HepG2 (cell line): Measurements from ENCODE around the gene OR6B1. TPM values are rescaled to one million over a fixed set of nuclear protein-coding genes. Genes with fewer than 3 reads are reported as not detected.

ENCODE experiments used
- ATAC-seq: fragments of 200-7000 bp; cut with Tn5 transposase; 3 replicates; pipeline ENCODE4 v1.9.1; 2020; ENCODE audit warnings: mild to moderate bottlenecking, moderate library complexity
- BruUV-seq: library from RNA; stranded (reverse); fragments of 400-500 nt; replicated peaks from 2 replicates; lab custom pipeline; 2021; lab: Mats Ljungman, UMichigan
- CTCF ChIA-PET: fragments of 300-600 bp; formaldehyde crosslinking; extraction: SDS; loops from one replicate; lab custom pipeline; 2021; ENCODE audit warnings: low total read pairs, inconsistent platforms, low intra/inter-chr PET ratio; lab: Yijun Ruan, JAX
- POLR2A ChIA-PET: fragments of 350-600 bp; sonication (Branson Sonifier 250); formaldehyde crosslinking; loops from one replicate; lab custom pipeline; 2020; ENCODE audit warnings: antibody characterized with exemption, inconsistent platforms; lab: Yijun Ruan, JAX
- DNase-seq: peaks from one replicate; pipeline ENCODE4 v3.0.0-alpha.2; 2015; ENCODE audit warnings: low spot score
- FAIRE-seq: peaks from 3 replicates; lab custom pipeline; 2011; peaks lifted over from hg19 to GRCh38; lab: Jason Lieb, UNC
- H2AFZ ChIP-seq: one replicate; pipeline ENCODE4 v1.6.1; 2011; ENCODE audit warnings: low read length, inconsistent platforms
- H3K27ac ChIP-seq: fragments of 300-600 bp; 3 replicates; pipeline ENCODE4 v1.8.0; 2011; ENCODE audit warnings: mixed run types, mild to moderate bottlenecking, mixed read lengths, low read length, inconsistent platforms; ENCODE audit not compliant: insufficient read depth; ENCODE audit errors: extremely low read length
- H3K27me3 ChIP-seq, 2 experiments: fragments of 200-600 bp in 1 of 2; 2 replicates in 1 of 2; 3 replicates in 1 of 2; pipeline versions ENCODE4 v1.6.0 to v1.8.0; 2011; ENCODE audit warnings: low read length in 2 of 2, mild to moderate bottlenecking in 2 of 2, moderate library complexity in 2 of 2, inconsistent platforms in 1 of 2; ENCODE audit not compliant: insufficient read depth in 2 of 2, control insufficient read depth in 1 of 2
- H3K36me3 ChIP-seq, 2 experiments: fragments of 200-600 bp in 1 of 2; replicated peaks in 1 of 2; 2 replicates in 1 of 2; 3 replicates in 1 of 2; pipeline versions ENCODE4 v1.5.1 to v1.8.0; 2011; ENCODE audit warnings: low read length in 2 of 2, inconsistent platforms in 1 of 2; ENCODE audit not compliant: insufficient read depth in 2 of 2, control insufficient read depth in 1 of 2
- H3K4me1 ChIP-seq: 2 replicates; pipeline ENCODE4 v1.5.1; 2012; ENCODE audit warnings: low read length, inconsistent platforms; ENCODE audit not compliant: insufficient read depth
- H3K4me2 ChIP-seq: 2 replicates; pipeline ENCODE4 v1.6.0; 2011; ENCODE audit warnings: low read depth, low read length, inconsistent platforms
- H3K4me3 ChIP-seq, 3 experiments: fragments of 200-600 bp in 1 of 3; sonication (generic), shearing (Covaris generic) in 1 of 3; replicated peaks in 1 of 3; 2 replicates each; pipeline ENCODE4 v1.5.1; 2011 to 2016; ENCODE audit warnings: low read length in 3 of 3, inconsistent platforms in 2 of 3, low read depth in 2 of 3, mild to moderate bottlenecking in 2 of 3, control low read depth in 1 of 3, mixed read lengths in 1 of 3; ENCODE audit not compliant: insufficient read depth in 1 of 3
- H3K79me2 ChIP-seq: one replicate; pipeline ENCODE4 v1.6.1; 2011; ENCODE audit warnings: low read length, inconsistent platforms; ENCODE audit not compliant: insufficient read depth
- H3K9ac ChIP-seq: 2 replicates; pipeline ENCODE4 v1.6.0; 2011; ENCODE audit warnings: mild to moderate bottlenecking, low read depth, low read length, inconsistent platforms; ENCODE audit not compliant: insufficient read depth
- H3K9me3 ChIP-seq: 2 replicates; pipeline ENCODE4 v1.5.1; 2012; ENCODE audit warnings: mild to moderate bottlenecking, low read length
- H4K20me1 ChIP-seq: 2 replicates; pipeline ENCODE4 v1.6.0; 2011; ENCODE audit warnings: inconsistent platforms, mild to moderate bottlenecking, low read length, moderate library complexity; ENCODE audit not compliant: insufficient read depth
- ATF7-NPFF ChIP-seq: sonication (generic); formaldehyde crosslinking; IDR thresholded peaks from 2 replicates; pipeline ENCODE4 v1.8.1; 2023; ENCODE audit warnings: mild to moderate bottlenecking, low read depth, missing genetic modification reagents, moderate library complexity
- ELF1 ChIP-seq: sonication (generic); formaldehyde crosslinking; IDR thresholded peaks from 2 replicates; pipeline ENCODE4 v1.4.0; 2020; ENCODE audit warnings: missing genetic modification reagents
- FOSL2 ChIP-seq: sonication (generic); formaldehyde crosslinking; IDR thresholded peaks from 2 replicates; pipeline ENCODE4 v1.4.0; 2020; ENCODE audit warnings: missing genetic modification reagents
- FOXA1 ChIP-seq, 2 experiments: fragments of 450-650 bp in 1 of 2; sonication (generic) in 1 of 2; formaldehyde crosslinking in 1 of 2; IDR thresholded peaks; 2 replicates each; pipeline versions ENCODE4 v1.4.0 to v1.6.1; 2016 to 2020; ENCODE audit warnings: missing genetic modification reagents in 1 of 2
- PAWR ChIP-seq: sonication (generic); formaldehyde crosslinking; IDR thresholded peaks from 2 replicates; pipeline ENCODE4 v1.4.0; 2020; ENCODE audit warnings: missing genetic modification reagents, mild to moderate bottlenecking, borderline replicate concordance
- SALL1 ChIP-seq: sonication (generic); formaldehyde crosslinking; IDR thresholded peaks from 2 replicates; pipeline ENCODE4 v1.8.0; 2022; ENCODE audit warnings: mild to moderate bottlenecking, missing genetic modification reagents
- SOX6 ChIP-seq, 2 experiments: fragments of 450-650 bp in 1 of 2; sonication (generic) in 1 of 2; formaldehyde crosslinking in 1 of 2; IDR thresholded peaks; 2 replicates each; pipeline versions ENCODE4 v1.4.0 to v1.6.1; 2017 to 2020; ENCODE audit warnings: antibody characterized with exemption in 1 of 2, mild to moderate bottlenecking in 1 of 2, missing genetic modification reagents in 1 of 2
- ZEB1 ChIP-seq: IDR thresholded peaks from 2 replicates; pipeline ENCODE4 v1.6.1; 2012; ENCODE audit warnings: mild to moderate bottlenecking, low read depth, inconsistent platforms; ENCODE audit not compliant: insufficient replicate concordance
- ZNF7 ChIP-seq: IDR thresholded peaks from 2 replicates; pipeline ENCODE4 v1.6.1; 2016; ENCODE audit warnings: missing biosample characterization, missing genetic modification reagents
- WGBS: methylation state at CpG from one replicate; pipeline ENCODE4 v1.1.6; 2017; ENCODE audit warnings: low lambda C conversion rate; 5-methylcytosine and 5-hydroxymethylcytosine counted together
- in situ Hi-C: cut with HindIII; loops from 2 replicates; pipeline ENCODE4 v1.10.0; 2017; ENCODE audit warnings: low pct_unique_long_range_greater_than_20kb; ENCODE audit not compliant: extremely low pct_ligation_motif_present
- intact Hi-C: fragments of 100-400 bp; cut with micrococcal nuclease; formaldehyde crosslinking; loops from one replicate; pipeline ENCODE4 v1.10.0; 2022; ENCODE audit not compliant: unreplicated experiment
- polyA plus RNA-seq, 8 experiments: library from polyadenylated mRNA; depleted of rRNA in 3 of 8; stranded (reverse) in 7 of 8; unstranded in 1 of 8; fragments of >200 nt; fragmentation: Illumina TruSeq in 4 of 8; extraction: Trizol in 4 of 8; gene quantifications; 2 replicates each; pipeline versions ENCODE4 v1.2.1 to v1.2.3, GENCODE V29; 2011 to 2016; ENCODE audit warnings: low read depth in 4 of 8, missing spikeins in 1 of 8, mixed read lengths in 1 of 8; ENCODE audit not compliant: insufficient read depth in 1 of 8
- total RNA-seq, 5 experiments: library from RNA; depleted of rRNA; stranded (reverse); fragments of >200 nt; fragmentation: Illumina TruSeq; extraction: Trizol; gene quantifications; 2 replicates each; pipeline ENCODE4 v1.2.3, GENCODE V29; 2016; ENCODE audit warnings: low read depth in 1 of 5
- TF ChIP-seq, protein P1 (sequence below), 2 experiments: fragments of 450-650 bp in 1 of 2; sonication (generic) in 1 of 2; formaldehyde crosslinking; IDR thresholded peaks; 2 replicates each; pipeline versions ENCODE4 v1.5.0 to v1.8.0; 2020 to 2022; ENCODE audit warnings: mild to moderate bottlenecking in 1 of 2, missing genetic modification reagents in 1 of 2
- TF ChIP-seq, protein P2 (sequence below): sonication (generic); formaldehyde crosslinking; IDR thresholded peaks from 2 replicates; pipeline ENCODE4 v1.4.0; 2020; ENCODE audit warnings: missing genetic modification reagents
- TF ChIP-seq, protein P3 (sequence below): IDR thresholded peaks from 2 replicates; pipeline ENCODE4 v1.6.1; 2016
- TF ChIP-seq, protein P4 (sequence below): sonication (generic); formaldehyde crosslinking; IDR thresholded peaks from 2 replicates; pipeline ENCODE4 v1.8.1; 2023; ENCODE audit warnings: mild to moderate bottlenecking, missing genetic modification reagents
- TF ChIP-seq, protein P5 (sequence below): IDR thresholded peaks from 2 replicates; pipeline ENCODE4 v1.6.1; 2012; ENCODE audit warnings: low read depth, low read length, improper control_type of control experiment
- TF ChIP-seq, protein P6 (sequence below): sonication (generic); formaldehyde crosslinking; IDR thresholded peaks from 2 replicates; pipeline ENCODE4 v1.5.1; 2020; ENCODE audit warnings: missing genetic modification reagents, mild to moderate bottlenecking, borderline replicate concordance
- TF ChIP-seq, protein P7 (sequence below): sonication (generic); formaldehyde crosslinking; IDR thresholded peaks from 2 replicates; pipeline ENCODE4 v1.4.0; 2020; ENCODE audit warnings: missing genetic modification reagents

Gene OR6B1
- total and polyA plus RNA-seq, 2 of the 13 experiments (the other 11 are each of a cell fraction or from before 2014, with no cell fraction given), result 0.18 TPM; not detected in 1

DNA sequence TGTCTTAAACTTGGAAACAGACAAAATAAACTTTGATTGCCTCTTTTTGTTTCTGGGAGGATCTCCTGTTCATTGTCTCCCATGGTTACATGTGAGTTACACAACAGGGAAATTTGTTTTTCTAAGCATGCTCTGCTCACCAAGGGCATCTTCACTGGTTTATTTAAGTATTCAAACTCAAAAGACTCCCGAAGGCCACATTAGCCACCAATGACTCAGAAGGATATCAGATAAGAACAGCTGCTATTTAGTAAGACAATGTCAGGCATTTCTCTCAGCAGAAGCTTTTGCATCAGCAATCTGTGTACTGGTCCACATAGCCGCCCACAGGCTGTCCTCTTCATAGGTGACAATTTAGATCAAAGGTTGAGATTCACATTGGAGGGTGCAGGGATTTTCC lies 19.3 kb downstream of the OR6B1 start:
- H3K9me3 ChIP-seq, result no peaks in the 10 kb centered on the region
- no peaks in the 10 kb centered on the region for H3K79me2 ChIP-seq
- H3K4me1 ChIP-seq, result no peaks in the 10 kb centered on the region
- in situ Hi-C loops (no loop called here), intact Hi-C loops (no loop called here)
- no TSS peak for BruUV-seq
- ATAC-seq (peak; percentile 52; the same call in 2 of the 3 replicates), FAIRE-seq (no peak), DNase-seq (peak; percentile 69)
- POLR2A ChIA-PET, result interaction anchor here (1.0 kb wide), 1 partner anchor 118 kb away, joined by 5 read pairs; the partner anchor contains the start of gene TCAF1
- no peak overlapping the region for H3K4me3 ChIP-seq
- no peaks in the 10 kb centered on the region for H3K36me3 ChIP-seq
- no peak overlapping the region for H3K9ac ChIP-seq
- H3K27ac ChIP-seq, result no peak overlapping the region
- H3K27me3 ChIP-seq, result no peaks in the 10 kb centered on the region
- H4K20me1 ChIP-seq, result no peaks in the 10 kb centered on the region
- 13% methylated on average over 2 of the region's 2 CpGs for WGBS
- no peak overlapping the region for H3K4me2 ChIP-seq
- no peak overlapping the region for H2AFZ ChIP-seq
- CTCF ChIA-PET, result no interaction called here
- TF ChIP-seq ATF7-NPFF (CRISPR knock-in tag) (no peak), PAWR (no peak), ELF1 (CRISPR knock-in tag) (no peak), ZNF7 (CRISPR knock-in tag) (no peak), FOXA1 (IDR thresholded peaks at IDR 0.05) (no peak), FOXA1 (CRISPR knock-in tag; IDR thresholded peaks at IDR 0.05) (no peak), FOSL2 (peak; percentile 82), SALL1 (CRISPR knock-in tag) (no peak), SOX6 (IDR thresholded peaks at IDR 0.05) (no peak), SOX6 (CRISPR knock-in tag; IDR thresholded peaks at IDR 0.05) (no peak; the same call in 1 of the 2 replicates), ZEB1 (no peak)
- TF ChIP-seq, protein P1, sequence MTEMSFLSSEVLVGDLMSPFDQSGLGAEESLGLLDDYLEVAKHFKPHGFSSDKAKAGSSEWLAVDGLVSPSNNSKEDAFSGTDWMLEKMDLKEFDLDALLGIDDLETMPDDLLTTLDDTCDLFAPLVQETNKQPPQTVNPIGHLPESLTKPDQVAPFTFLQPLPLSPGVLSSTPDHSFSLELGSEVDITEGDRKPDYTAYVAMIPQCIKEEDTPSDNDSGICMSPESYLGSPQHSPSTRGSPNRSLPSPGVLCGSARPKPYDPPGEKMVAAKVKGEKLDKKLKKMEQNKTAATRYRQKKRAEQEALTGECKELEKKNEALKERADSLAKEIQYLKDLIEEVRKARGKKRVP (CRISPR knock-in tag; IDR thresholded peaks at IDR 0.05), result peak in 1 of 2 experiments; percentile 60; a peak in 2 of 4 replicates
- TF ChIP-seq, protein P2, sequence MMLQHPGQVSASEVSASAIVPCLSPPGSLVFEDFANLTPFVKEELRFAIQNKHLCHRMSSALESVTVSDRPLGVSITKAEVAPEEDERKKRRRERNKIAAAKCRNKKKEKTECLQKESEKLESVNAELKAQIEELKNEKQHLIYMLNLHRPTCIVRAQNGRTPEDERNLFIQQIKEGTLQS, result 0 out of 2 replicates have a peak, but pooled peaks have one; percentile 32
- TF ChIP-seq, protein P3, sequence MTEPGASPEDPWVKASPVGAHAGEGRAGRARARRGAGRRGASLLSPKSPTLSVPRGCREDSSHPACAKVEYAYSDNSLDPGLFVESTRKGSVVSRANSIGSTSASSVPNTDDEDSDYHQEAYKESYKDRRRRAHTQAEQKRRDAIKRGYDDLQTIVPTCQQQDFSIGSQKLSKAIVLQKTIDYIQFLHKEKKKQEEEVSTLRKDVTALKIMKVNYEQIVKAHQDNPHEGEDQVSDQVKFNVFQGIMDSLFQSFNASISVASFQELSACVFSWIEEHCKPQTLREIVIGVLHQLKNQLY (CRISPR knock-in tag), result no peak
- TF ChIP-seq, protein P4, sequence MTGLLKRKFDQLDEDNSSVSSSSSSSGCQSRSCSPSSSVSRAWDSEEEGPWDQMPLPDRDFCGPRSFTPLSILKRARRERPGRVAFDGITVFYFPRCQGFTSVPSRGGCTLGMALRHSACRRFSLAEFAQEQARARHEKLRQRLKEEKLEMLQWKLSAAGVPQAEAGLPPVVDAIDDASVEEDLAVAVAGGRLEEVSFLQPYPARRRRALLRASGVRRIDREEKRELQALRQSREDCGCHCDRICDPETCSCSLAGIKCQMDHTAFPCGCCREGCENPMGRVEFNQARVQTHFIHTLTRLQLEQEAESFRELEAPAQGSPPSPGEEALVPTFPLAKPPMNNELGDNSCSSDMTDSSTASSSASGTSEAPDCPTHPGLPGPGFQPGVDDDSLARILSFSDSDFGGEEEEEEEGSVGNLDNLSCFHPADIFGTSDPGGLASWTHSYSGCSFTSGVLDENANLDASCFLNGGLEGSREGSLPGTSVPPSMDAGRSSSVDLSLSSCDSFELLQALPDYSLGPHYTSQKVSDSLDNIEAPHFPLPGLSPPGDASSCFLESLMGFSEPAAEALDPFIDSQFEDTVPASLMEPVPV (CRISPR knock-in tag), result no peak
- TF ChIP-seq, protein P5, sequence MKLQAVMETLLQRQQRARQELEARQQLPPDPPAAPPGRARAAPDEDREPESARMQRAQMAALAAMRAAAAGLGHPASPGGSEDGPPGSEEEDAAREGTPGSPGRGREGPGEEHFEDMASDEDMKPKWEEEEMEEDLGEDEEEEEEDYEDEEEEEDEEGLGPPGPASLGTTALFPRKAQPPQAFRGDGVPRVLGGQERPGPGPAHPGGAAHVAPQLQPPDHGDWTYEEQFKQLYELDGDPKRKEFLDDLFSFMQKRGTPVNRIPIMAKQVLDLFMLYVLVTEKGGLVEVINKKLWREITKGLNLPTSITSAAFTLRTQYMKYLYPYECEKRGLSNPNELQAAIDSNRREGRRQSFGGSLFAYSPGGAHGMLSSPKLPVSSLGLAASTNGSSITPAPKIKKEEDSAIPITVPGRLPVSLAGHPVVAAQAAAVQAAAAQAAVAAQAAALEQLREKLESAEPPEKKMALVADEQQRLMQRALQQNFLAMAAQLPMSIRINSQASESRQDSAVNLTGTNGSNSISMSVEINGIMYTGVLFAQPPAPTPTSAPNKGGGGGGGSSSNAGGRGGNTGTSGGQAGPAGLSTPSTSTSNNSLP, result 0 out of 2 replicates have a peak, but pooled peaks have one; percentile 17
- TF ChIP-seq, protein P6, sequence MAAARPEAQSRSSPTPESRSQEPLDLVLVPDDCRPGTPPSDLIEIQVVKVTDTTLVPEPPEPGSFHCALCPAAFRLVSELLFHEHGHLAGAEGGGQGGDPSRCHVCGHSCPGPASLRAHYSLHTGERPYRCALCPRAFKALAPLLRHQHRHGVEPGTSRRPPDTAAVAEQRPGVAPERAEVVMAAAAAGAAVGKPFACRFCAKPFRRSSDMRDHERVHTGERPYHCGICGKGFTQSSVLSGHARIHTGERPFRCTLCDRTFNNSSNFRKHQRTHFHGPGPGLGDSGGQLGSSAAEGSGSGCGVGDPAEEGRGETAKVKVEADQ (CRISPR knock-in tag), result no peak
- TF ChIP-seq, protein P7, sequence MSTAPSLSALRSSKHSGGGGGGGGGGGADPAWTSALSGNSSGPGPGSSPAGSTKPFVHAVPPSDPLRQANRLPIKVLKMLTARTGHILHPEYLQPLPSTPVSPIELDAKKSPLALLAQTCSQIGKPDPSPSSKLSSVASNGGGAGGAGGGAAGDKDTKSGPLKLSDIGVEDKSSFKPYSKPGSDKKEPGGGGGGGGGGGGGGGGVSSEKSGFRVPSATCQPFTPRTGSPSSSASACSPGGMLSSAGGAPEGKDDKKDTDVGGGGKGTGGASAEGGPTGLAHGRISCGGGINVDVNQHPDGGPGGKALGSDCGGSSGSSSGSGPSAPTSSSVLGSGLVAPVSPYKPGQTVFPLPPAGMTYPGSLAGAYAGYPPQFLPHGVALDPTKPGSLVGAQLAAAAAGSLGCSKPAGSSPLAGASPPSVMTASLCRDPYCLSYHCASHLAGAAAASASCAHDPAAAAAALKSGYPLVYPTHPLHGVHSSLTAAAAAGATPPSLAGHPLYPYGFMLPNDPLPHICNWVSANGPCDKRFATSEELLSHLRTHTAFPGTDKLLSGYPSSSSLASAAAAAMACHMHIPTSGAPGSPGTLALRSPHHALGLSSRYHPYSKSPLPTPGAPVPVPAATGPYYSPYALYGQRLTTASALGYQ (CRISPR knock-in tag), result no peak
